GM12865 (cell line): ENCODE results near the gene ARPC5.

Experiments used
- DNase-seq: peaks from one replicate; pipeline ENCODE4 v3.0.0; 2010; ENCODE audit warnings: low read depth
- H3K4me3 ChIP-seq: 2 replicates; pipeline ENCODE4 v1.5.1; 2011; ENCODE audit warnings: mild to moderate bottlenecking, low read depth, low read length, control low read depth
- TF ChIP-seq, protein P1 (sequence below): IDR thresholded peaks from 2 replicates; pipeline ENCODE4 v1.5.1; 2011; ENCODE audit warnings: low read length, control low read depth, low read depth, inconsistent platforms; ENCODE audit not compliant: insufficient read depth; ENCODE audit errors: missing control alignments

The ARPC5 gene

DNA sequence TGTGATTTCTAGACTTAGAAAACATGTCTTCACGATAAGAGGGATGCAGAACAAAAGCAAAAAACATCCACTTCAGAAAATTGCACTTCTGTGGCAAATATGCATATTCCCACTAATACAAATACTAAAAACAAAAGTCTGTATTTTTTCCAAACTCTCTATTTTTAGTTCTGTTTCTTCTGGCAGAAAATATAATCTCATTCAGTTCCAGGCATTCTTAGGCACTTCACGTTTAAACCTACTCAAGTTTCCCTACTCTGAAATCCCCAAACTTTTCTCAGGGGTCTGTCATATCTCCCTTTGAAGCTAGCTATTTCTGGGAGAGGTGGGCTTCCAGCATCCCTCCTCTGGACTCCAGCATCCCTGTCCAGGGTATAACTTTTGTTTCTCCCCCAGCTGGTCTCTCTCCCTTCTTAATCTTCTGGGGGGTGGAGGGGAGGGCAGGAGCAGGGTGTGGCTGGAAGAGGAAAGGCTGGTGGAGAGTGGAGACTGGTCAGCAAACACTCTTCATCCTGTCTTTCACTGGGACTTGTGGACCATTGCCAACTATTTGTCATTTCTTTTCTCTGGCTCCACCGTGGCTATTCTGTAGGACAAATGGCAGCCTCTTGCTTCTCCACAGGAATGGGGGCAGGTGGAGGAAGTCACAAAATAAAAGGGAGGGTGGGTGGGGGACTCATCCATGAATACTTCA is 25.7 kb downstream of the ARPC5 start:
- no peak for DNase-seq
- TF ChIP-seq, protein P1, sequence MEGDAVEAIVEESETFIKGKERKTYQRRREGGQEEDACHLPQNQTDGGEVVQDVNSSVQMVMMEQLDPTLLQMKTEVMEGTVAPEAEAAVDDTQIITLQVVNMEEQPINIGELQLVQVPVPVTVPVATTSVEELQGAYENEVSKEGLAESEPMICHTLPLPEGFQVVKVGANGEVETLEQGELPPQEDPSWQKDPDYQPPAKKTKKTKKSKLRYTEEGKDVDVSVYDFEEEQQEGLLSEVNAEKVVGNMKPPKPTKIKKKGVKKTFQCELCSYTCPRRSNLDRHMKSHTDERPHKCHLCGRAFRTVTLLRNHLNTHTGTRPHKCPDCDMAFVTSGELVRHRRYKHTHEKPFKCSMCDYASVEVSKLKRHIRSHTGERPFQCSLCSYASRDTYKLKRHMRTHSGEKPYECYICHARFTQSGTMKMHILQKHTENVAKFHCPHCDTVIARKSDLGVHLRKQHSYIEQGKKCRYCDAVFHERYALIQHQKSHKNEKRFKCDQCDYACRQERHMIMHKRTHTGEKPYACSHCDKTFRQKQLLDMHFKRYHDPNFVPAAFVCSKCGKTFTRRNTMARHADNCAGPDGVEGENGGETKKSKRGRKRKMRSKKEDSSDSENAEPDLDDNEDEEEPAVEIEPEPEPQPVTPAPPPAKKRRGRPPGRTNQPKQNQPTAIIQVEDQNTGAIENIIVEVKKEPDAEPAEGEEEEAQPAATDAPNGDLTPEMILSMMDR: no peak
- H3K4me3 ChIP-seq: no peak overlapping the region

DNA sequence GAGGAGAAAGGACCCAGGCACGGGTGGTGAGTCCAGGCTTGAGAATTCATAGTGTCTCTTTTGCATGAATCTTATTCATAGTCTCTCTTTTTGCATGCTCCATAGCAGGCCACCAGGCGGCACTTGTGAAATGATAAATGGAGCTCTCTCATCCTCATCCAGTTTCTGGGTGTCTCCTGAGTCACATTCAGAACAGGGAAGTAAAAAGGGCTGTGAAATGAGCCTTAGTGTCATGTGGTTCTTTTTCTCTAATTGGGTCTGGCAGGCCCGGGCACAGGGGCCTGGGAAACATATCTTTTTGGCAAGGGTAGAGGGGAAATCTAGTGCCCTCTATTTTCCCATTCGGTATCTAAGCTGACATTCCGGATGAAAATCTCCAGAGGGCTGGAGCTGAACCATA is 26.3 kb downstream of the ARPC5 start:
- peak; percentile 83 for DNase-seq
- no peak overlapping the region for H3K4me3 ChIP-seq
- TF ChIP-seq, protein P1: peak; percentile 64

DNA sequence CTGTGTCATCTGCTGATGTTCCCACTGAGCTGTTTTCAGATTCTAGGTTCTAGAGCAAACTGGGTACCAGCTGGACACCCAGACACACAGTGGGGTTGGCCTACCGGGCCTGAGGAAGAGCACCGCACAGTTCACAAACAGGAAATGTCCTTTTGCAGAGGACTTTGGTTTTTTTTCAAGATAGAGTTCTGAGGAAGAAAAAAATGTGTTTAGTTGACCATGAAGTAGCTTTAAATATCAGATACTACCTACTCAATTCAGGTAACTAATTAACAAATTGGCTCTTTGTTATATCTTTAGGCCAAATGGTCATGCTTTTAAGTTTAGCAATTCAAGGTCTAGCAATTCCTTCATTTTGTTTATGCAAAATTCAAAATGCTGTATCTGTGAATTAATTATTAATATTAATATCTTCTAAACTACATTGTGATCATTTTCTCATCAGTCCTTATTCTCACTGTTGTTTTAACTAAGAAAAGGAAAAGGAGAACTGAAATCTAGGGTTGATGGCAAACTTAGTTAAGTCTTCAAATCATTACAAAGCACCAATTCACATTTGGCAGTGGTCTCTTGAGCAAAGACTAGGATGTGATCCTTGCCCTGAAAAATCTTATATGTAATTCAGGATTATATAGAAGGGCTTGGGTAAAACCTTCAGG is 28.1 kb downstream of the ARPC5 start:
- H3K4me3 ChIP-seq: no peak overlapping the region
- TF ChIP-seq, protein P1: no peak

DNA sequence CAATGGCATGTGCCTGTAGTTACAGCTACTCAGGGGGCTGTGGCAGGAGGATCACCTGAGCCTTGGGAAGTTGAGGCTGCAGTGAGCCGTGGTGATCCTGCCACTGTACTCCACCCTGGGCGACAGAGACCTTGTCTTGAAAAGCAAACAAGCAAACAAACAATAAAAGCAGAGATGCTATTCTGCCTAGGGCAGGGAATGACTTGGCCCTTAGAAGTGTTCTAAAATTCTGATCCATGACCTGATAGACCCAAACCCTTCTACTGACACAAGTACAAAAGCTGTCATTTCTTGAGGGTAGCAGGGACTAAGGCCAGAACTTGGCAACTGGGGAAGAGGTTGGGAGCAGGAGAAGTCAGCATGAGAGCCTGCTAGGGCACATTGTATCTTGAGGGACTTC is 29.7 kb downstream of the ARPC5 start:
- TF ChIP-seq, protein P1: no peak
- DNase-seq: no peak
- H3K4me3 ChIP-seq: no peak overlapping the region

More for the DNA sequence above, 28.1 kb downstream of the ARPC5 start:
- peak; percentile 60 for DNase-seq

DNA sequence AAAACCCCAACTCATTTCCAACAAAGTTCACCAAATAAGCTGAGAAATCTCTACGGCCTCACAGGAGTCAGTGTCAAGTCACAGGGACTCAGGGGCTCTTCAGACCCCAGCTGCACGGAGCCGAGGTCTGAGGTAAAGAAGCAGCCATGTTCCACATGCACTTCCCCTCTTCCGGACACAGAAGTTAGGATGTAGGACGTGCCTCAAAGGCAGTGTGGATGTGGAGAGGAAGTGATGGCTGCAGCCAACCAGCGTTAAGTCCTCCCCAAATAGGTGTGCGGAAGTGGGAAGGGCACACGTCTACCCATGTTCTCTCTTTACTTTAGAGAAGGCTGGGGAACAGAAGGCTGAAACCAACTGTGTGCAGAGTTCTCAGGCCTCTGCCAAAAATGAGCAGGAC is 30.8 kb downstream of the ARPC5 start:
- H3K4me3 ChIP-seq: peak overlapping the region; percentile 46
- DNase-seq: peak; percentile 79
- TF ChIP-seq, protein P1: no peak

DNA sequence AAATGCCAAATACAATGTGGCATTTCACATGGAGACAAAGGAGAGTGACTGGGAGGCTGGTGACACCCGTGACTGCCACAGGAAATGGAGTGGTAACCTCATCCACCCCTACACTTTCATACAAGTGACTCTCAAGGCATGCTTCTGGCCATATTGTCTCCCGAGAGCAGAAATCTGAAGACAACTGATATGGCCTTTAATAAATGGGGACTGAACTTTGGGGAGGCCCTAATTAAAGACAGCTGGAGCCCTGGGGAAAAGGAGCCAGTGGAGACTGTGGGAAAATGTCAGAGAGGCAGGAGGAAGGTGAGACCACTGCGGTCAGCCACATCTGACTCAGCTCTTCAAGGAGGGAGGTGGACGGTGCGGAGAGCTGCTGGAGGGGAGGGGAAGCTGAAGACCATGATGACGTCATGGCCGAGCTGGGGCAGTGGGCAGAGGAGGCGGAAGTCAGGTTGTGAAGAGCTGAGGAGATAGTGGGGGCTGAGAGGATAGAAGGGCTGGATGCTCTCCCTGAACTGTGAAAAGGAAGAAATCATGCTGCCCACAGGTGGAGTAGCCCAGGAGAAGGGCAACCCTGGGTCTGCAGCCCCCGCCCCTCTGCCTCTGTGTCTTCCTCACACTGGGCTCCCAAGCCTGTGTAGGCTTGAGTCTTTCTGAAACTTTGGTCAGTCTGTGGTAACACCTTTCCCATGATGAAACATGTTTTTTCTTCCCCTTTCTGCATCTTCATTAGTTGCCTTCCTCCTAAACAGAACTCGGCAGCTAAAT is 31.4 kb downstream of the ARPC5 start:
- H3K4me3 ChIP-seq: peak overlapping the region; percentile 46
- DNase-seq: peak; percentile 95
- TF ChIP-seq, protein P1: no peak
